ENCODE data around the gene WSCD1.

Gene WSCD1

DNA sequence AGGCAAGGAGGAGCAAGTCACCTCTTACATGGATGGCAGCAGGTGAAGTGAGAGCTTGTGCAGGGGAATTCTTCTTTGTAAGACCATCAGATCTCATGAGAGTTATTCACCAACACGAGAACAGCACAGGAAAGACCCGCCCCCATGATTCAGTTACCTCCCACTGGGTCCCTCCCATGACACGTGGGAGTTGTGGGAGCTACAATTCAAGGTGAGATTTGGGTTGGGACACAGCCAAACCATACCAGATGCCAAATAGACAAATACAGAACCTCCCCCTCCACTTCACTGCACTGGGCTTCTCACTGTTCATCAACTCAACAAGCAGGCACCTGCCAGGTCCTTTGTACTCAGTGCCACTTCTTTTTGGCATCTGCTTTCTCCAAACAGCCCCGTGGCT lies 100.2 kb downstream of the WSCD1 start:
- TF ChIP-seq, protein P1, sequence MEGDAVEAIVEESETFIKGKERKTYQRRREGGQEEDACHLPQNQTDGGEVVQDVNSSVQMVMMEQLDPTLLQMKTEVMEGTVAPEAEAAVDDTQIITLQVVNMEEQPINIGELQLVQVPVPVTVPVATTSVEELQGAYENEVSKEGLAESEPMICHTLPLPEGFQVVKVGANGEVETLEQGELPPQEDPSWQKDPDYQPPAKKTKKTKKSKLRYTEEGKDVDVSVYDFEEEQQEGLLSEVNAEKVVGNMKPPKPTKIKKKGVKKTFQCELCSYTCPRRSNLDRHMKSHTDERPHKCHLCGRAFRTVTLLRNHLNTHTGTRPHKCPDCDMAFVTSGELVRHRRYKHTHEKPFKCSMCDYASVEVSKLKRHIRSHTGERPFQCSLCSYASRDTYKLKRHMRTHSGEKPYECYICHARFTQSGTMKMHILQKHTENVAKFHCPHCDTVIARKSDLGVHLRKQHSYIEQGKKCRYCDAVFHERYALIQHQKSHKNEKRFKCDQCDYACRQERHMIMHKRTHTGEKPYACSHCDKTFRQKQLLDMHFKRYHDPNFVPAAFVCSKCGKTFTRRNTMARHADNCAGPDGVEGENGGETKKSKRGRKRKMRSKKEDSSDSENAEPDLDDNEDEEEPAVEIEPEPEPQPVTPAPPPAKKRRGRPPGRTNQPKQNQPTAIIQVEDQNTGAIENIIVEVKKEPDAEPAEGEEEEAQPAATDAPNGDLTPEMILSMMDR (IDR thresholded peaks at IDR 0.05; ENCODE audit: insufficient read depth, low read length, poor library complexity, severe bottlenecking), result no peak
- Histone ChIP-seq H3K36me3 (ENCODE audit: control insufficient read depth, insufficient read depth, low read length) (no peaks in the 10 kb centered on the region), H3K27me3 (replicated peaks; ENCODE audit: control insufficient read depth, insufficient read depth, low read length) (no peaks in the 10 kb centered on the region; the same call in none of the 2 replicates), H3K4me3 (replicated peaks; ENCODE audit: low read depth, low read length) (no peak overlapping the region)
- no peak for DNase-seq (ENCODE audit: extremely low read depth, insufficient read length)

DNA sequence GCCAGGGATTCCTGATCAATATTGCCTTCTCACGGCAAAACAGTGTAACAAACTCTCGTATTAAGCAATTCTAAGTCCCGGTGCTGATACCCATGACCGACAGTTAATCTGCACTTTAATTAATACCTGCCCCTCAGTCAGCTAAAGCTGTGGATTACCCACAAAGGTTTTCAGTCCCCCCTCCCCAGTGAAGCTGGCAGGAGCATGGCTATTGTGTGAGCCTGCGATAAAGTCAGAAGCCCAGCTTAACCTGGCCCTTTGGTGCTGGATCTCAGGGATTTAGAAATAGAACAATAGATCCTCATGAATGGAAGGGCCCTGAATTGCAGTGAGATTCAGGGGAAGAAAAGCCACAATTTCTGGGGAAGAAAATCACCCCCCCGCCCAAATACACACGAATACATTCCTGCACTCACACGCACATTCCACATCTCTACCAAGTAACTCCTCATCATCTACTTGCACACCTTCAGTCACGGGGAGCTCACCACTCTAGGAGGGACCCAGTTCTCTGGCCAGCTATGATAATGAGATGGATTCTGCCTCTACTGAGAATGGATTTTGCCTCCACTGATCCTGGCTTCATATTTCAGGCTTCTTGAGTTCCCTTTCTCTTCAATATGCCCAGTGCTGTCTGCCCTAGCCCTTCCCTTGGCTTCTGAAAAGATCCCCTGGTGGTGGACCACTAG lies 102.6 kb downstream of the WSCD1 start:
- DNase-seq (ENCODE audit: extremely low read depth, insufficient read length), result no peak

GRCh38 chr17:6173653-6174052 lies 103.5 kb downstream of the WSCD1 start:
- Histone ChIP-seq H3K4me3 (replicated peaks; ENCODE audit: low read depth, low read length) (no peak overlapping the region), H3K36me3 (ENCODE audit: control insufficient read depth, insufficient read depth, low read length) (no peaks in the 10 kb centered on the region), H3K27me3 (replicated peaks; ENCODE audit: control insufficient read depth, insufficient read depth, low read length) (no peaks in the 10 kb centered on the region; the same call in 1 of the 2 replicates)
- TF ChIP-seq, protein P1 (IDR thresholded peaks at IDR 0.05; ENCODE audit: insufficient read depth, low read length, poor library complexity, severe bottlenecking), result no peak
- DNase-seq (ENCODE audit: extremely low read depth, insufficient read length), result no peak

More for the DNA sequence above, 102.6 kb downstream of the WSCD1 start:
- TF ChIP-seq, protein P1 (IDR thresholded peaks at IDR 0.05; ENCODE audit: insufficient read depth, low read length, poor library complexity, severe bottlenecking), result no peak
- H3K27me3 ChIP-seq (replicated peaks; ENCODE audit: control insufficient read depth, insufficient read depth, low read length), result no peaks in the 10 kb centered on the region; the same call in 1 of the 2 replicates
- H3K4me3 ChIP-seq (replicated peaks; ENCODE audit: low read depth, low read length), result no peak overlapping the region
- H3K36me3 ChIP-seq (ENCODE audit: control insufficient read depth, insufficient read depth, low read length), result no peaks in the 10 kb centered on the region
